ENCODE measurements around the gene ZFC3H1.
"Not testable (repeated sequence)": the region's sequence is repeated elsewhere in the genome, so short reads cannot be mapped to it uniquely, and the experiment has no call there.

Gene ZFC3H1

GRCh38 chr12:71691504-71692129 is 28.0 kb upstream of the ZFC3H1 start:
- TF ChIP-seq, protein P1, sequence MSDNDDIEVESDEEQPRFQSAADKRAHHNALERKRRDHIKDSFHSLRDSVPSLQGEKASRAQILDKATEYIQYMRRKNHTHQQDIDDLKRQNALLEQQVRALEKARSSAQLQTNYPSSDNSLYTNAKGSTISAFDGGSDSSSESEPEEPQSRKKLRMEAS (IDR thresholded peaks at IDR 0.05; ENCODE audit: low read depth, low read length), result no peak
- TF ChIP-seq POLR2A (IDR thresholded peaks at IDR 0.05; ENCODE audit: extremely low read depth, insufficient read length), result no peak
- TF ChIP-seq, protein P2, sequence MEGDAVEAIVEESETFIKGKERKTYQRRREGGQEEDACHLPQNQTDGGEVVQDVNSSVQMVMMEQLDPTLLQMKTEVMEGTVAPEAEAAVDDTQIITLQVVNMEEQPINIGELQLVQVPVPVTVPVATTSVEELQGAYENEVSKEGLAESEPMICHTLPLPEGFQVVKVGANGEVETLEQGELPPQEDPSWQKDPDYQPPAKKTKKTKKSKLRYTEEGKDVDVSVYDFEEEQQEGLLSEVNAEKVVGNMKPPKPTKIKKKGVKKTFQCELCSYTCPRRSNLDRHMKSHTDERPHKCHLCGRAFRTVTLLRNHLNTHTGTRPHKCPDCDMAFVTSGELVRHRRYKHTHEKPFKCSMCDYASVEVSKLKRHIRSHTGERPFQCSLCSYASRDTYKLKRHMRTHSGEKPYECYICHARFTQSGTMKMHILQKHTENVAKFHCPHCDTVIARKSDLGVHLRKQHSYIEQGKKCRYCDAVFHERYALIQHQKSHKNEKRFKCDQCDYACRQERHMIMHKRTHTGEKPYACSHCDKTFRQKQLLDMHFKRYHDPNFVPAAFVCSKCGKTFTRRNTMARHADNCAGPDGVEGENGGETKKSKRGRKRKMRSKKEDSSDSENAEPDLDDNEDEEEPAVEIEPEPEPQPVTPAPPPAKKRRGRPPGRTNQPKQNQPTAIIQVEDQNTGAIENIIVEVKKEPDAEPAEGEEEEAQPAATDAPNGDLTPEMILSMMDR (IDR thresholded peaks at IDR 0.05; ENCODE audit: low read depth, low read length), result no peak
- no peak for TF ChIP-seq MYC (IDR thresholded peaks at IDR 0.05; ENCODE audit: low read depth, low read length)
- no peak overlapping the region for H3K4me3 ChIP-seq (ENCODE audit: low read depth, low read length)
- no peak for DNase-seq (ENCODE audit: low read depth)

DNA sequence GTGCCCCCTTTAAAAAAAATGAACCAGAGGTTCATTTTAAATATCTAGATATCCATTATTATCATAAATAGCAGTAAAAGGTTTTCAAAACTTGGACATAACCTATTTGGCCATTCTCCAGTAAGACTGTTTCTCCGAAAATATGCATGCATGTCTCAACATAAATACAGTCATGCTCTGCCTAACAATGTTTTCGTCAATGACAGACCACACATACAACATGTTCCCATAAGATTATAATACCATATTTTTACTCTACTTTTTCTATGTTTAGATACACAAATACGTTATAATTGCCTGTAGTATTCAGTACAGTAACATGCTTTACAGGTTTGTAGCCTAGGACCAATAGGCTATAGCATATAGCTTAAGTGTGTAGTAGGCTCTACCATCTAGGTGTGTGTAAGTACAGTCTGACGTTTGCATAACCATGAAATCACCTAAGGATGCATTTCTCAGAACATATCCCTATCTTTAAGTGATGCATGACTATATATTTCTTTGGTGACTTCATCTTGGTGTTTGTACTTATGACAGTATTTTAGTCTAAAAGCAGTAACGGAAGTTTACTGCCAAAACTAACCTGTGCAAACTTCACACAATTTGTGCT is 25.4 kb upstream of the ZFC3H1 start:
- peak overlapping the region; percentile 10 for H3K4me3 ChIP-seq (ENCODE audit: low read depth, low read length)
- no peak for DNase-seq (ENCODE audit: low read depth)
- TF ChIP-seq POLR2A (IDR thresholded peaks at IDR 0.05; ENCODE audit: extremely low read depth, insufficient read length), result no peak
- TF ChIP-seq MYC (IDR thresholded peaks at IDR 0.05; ENCODE audit: low read depth, low read length), result no peak
- TF ChIP-seq, protein P1 (IDR thresholded peaks at IDR 0.05; ENCODE audit: low read depth, low read length), result no peak
- TF ChIP-seq, protein P2 (IDR thresholded peaks at IDR 0.05; ENCODE audit: low read depth, low read length), result no peak

- DNase-seq (ENCODE audit: low read depth), result not testable (repeated sequence)
- peak overlapping the region; percentile 97 for H3K4me3 ChIP-seq (ENCODE audit: low read depth, low read length)
Measured at GRCh38 chr12:71687172-71687571, 23.5 kb upstream of the ZFC3H1 start.

DNA sequence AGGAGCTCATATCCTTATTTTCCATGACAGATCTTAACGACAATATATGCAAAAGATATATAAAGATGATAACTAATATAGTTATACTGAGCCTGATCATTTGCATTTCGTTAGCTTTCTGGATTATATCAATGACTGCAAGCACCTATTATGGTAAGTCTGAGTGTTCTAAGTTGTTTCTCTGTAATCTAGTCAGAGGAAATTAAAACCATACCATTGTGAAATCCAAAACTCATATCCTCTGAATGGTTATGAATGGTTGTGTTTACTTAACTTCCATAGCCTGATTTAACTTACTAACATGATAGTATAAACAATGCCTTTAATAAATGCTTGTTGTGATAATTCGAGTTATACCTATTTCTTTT is 23.0 kb upstream of the ZFC3H1 start:
- peak overlapping the region; percentile 97 for H3K4me3 ChIP-seq (ENCODE audit: low read depth, low read length)
- DNase-seq (ENCODE audit: low read depth), result peak; percentile 37
- TF ChIP-seq, protein P2 (IDR thresholded peaks at IDR 0.05; ENCODE audit: low read depth, low read length), result no peak
- TF ChIP-seq MYC (IDR thresholded peaks at IDR 0.05; ENCODE audit: low read depth, low read length) (no peak), POLR2A (IDR thresholded peaks at IDR 0.05; ENCODE audit: extremely low read depth, insufficient read length) (no peak)
- TF ChIP-seq, protein P1 (IDR thresholded peaks at IDR 0.05; ENCODE audit: low read depth, low read length), result no peak

DNA sequence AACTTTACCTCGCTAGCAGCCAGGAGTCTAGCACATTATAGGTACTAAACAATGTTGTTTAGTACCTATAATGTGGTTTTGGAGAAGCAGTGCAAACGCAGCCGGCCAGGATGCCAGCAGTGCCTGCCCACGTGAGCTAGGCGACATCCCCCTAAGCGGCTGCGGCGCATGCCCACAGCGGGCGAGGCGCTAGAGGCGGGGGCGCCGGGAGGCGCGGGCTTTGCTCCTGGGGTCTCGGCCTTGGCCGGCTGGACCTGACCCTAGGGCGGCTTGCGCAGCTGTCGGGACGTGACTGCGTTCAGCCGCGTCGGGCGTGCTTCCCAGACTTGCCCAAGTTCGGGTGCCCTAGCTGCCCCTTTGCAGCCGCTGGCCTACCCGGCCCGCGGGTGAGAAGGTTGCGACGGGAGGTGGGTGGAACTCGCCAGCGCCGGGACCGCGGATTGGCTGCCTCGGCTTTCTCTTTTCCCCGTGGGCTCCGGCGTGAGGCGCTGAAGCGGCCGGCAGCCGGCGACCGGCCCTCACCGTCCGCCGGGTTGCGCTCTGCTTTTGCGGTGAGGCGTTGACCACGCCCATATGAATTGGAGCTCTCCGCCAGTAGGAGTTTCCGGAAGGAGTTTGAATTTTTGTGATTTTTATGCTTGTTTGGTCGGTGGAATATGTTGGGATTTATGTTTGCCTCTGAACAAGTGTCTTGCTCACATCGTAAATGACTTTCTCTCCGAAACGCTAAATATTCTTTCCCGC is 22.4 kb upstream of the ZFC3H1 start, which contains the start of gene TMEM19:
TMEM19 (plus strand) TSS at position 169 of the 744 bp plus-strand sequence. CDS start 599 bp downstream, outside the sequence.
- H3K4me3 ChIP-seq (ENCODE audit: low read depth, low read length), result peak within 1 kb of the TSS; percentile 97
- TF ChIP-seq, protein P2 (IDR thresholded peaks at IDR 0.05; ENCODE audit: low read depth, low read length), result peak; percentile 1
- no peak for TF ChIP-seq POLR2A (IDR thresholded peaks at IDR 0.05; ENCODE audit: extremely low read depth, insufficient read length)
- TF ChIP-seq, protein P1 (IDR thresholded peaks at IDR 0.05; ENCODE audit: low read depth, low read length), result peak; percentile 91
- peak; percentile 85 for TF ChIP-seq MYC (IDR thresholded peaks at IDR 0.05; ENCODE audit: low read depth, low read length)
- DNase-seq (ENCODE audit: low read depth), result peak; percentile 94

- TF ChIP-seq POLR2A (IDR thresholded peaks at IDR 0.05; ENCODE audit: extremely low read depth, insufficient read length) (no peak), MYC (IDR thresholded peaks at IDR 0.05; ENCODE audit: low read depth, low read length) (no peak)
- TF ChIP-seq, protein P1 (IDR thresholded peaks at IDR 0.05; ENCODE audit: low read depth, low read length), result no peak
- TF ChIP-seq, protein P2 (IDR thresholded peaks at IDR 0.05; ENCODE audit: low read depth, low read length), result no peak
- peak overlapping the region; percentile 97 for H3K4me3 ChIP-seq (ENCODE audit: low read depth, low read length)
- DNase-seq (ENCODE audit: low read depth), result no peak
Measured at GRCh38 chr12:71685312-71685906, 21.8 kb upstream of the ZFC3H1 start.
